Neural cell (in vitro differentiated cells): ENCODE results near the gene TPST1. TPM values are rescaled to one million over a fixed set of nuclear protein-coding genes. Genes with fewer than 3 reads are reported as not detected.

ENCODE experiments used
- H2AFZ ChIP-seq: fragments of 200-600, 300-800 bp; sonication (generic), shearing (Covaris generic); 2 replicates; pipeline ENCODE4 v1.6.0; 2014; ENCODE audit warnings: low read depth, mild to moderate bottlenecking, antibody characterized with exemption, low read length, moderate library complexity
- H3F3A ChIP-seq: fragments of 200-600 bp; shearing (Covaris generic); 2 replicates; pipeline ENCODE4 v1.6.1; 2016; ENCODE audit warnings: mild to moderate bottlenecking, moderate library complexity, mixed read lengths, antibody characterized with exemption, low read length; ENCODE audit not compliant: insufficient read depth, poor library complexity, severe bottlenecking
- H3K27ac ChIP-seq: fragments of 200-600, 300-800 bp; sonication (generic), shearing (Covaris generic); 2 replicates; pipeline ENCODE4 v1.5.1; 2014; ENCODE audit warnings: mild to moderate bottlenecking, low read length, moderate library complexity
- H3K27me3 ChIP-seq: fragments of 300-800, 200-600 bp; sonication (generic), shearing (Covaris generic); 2 replicates; pipeline ENCODE4 v1.6.0; 2014; ENCODE audit warnings: mild to moderate bottlenecking, low read depth, low read length, moderate library complexity; ENCODE audit not compliant: insufficient read depth
- H3K36me3 ChIP-seq: fragments of 300-800, 200-600 bp; sonication (generic), shearing (Covaris generic); 2 replicates; pipeline ENCODE4 v1.5.1; 2014; ENCODE audit warnings: mild to moderate bottlenecking, antibody characterized with exemption, low read length, moderate library complexity; ENCODE audit not compliant: insufficient read depth
- H3K4me2 ChIP-seq: fragments of 300-800, 200-600 bp; sonication (generic), shearing (Covaris generic); 2 replicates; pipeline ENCODE4 v1.6.0; 2014; ENCODE audit warnings: mild to moderate bottlenecking, low read length
- H3K4me3 ChIP-seq: fragments of 300-800, 200-600 bp; sonication (generic), shearing (Covaris generic); 2 replicates; pipeline ENCODE4 v1.5.1; 2014; ENCODE audit warnings: mild to moderate bottlenecking, low read length, moderate library complexity
- H3K79me2 ChIP-seq: fragments of 200-600 bp; shearing (Covaris generic); replicated peaks from 2 replicates; pipeline ENCODE4 v1.6.0; 2014; ENCODE audit warnings: mild to moderate bottlenecking, low read length, moderate library complexity; ENCODE audit not compliant: insufficient read depth
- H3K9ac ChIP-seq: fragments of 300-800, 200-600 bp; sonication (generic), shearing (Covaris generic); 2 replicates; pipeline ENCODE4 v1.6.1; 2016; ENCODE audit warnings: mild to moderate bottlenecking, low read length, mixed read lengths
- H3K9me2 ChIP-seq: fragments of 200-600 bp; shearing (Covaris generic); 2 replicates; pipeline ENCODE4 v1.6.1; 2016; ENCODE audit warnings: mild to moderate bottlenecking, low read length, mixed read lengths; ENCODE audit not compliant: insufficient read depth
- H3K9me3 ChIP-seq: fragments of 200-600, 300-800 bp; sonication (generic), shearing (Covaris generic); 2 replicates; pipeline ENCODE4 v1.6.1; 2016; ENCODE audit warnings: mild to moderate bottlenecking, mixed run types, low read length, moderate library complexity, mixed read lengths
- H4K20me1 ChIP-seq: fragments of 200-600 bp; shearing (Covaris generic); 2 replicates; pipeline ENCODE4 v1.6.1; 2016; ENCODE audit warnings: mild to moderate bottlenecking, mixed run types; ENCODE audit not compliant: insufficient read depth
- EP300 ChIP-seq: fragments of 450-650 bp; conservative IDR thresholded peaks from 2 replicates; pipeline ENCODE4 v1.6.1; 2014; ENCODE audit warnings: antibody characterized with exemption, mild to moderate bottlenecking, moderate library complexity; ENCODE audit not compliant: poor library complexity, severe bottlenecking
- EZH2 ChIP-seq: fragments of 200-600, 300-800 bp; shearing (Covaris generic), sonication (generic); IDR thresholded peaks from 2 replicates; pipeline ENCODE4 v1.6.1; 2014; ENCODE audit warnings: antibody characterized with exemption, low read length, borderline replicate concordance, mild to moderate bottlenecking; ENCODE audit not compliant: insufficient read depth, poor library complexity, severe bottlenecking
- MXI1 ChIP-seq: fragments of 450-650 bp; conservative IDR thresholded peaks from 2 replicates; pipeline ENCODE4 v1.6.1; 2014; ENCODE audit warnings: antibody characterized with exemption, mild to moderate bottlenecking; ENCODE audit not compliant: poor library complexity, severe bottlenecking
- POLR2AphosphoS5 ChIP-seq: IDR thresholded peaks from 2 replicates; pipeline ENCODE4 v1.6.1; 2012
- RAD21 ChIP-seq: fragments of 450-650 bp; conservative IDR thresholded peaks from 2 replicates; pipeline ENCODE4 v1.6.1; 2014; ENCODE audit warnings: antibody characterized with exemption, mild to moderate bottlenecking, moderate library complexity
- REST ChIP-seq: IDR thresholded peaks from 2 replicates; pipeline ENCODE4 v1.6.1; 2012; ENCODE audit warnings: borderline replicate concordance
- SMC3 ChIP-seq: fragments of 450-650 bp; conservative IDR thresholded peaks from 2 replicates; pipeline ENCODE4 v1.6.1; 2014; ENCODE audit warnings: antibody characterized with exemption, mild to moderate bottlenecking, moderate library complexity; ENCODE audit not compliant: poor library complexity
- TAF1 ChIP-seq: IDR thresholded peaks from 2 replicates; pipeline ENCODE4 v1.6.1; 2012; ENCODE audit warnings: low read depth
- polyA plus RNA-seq: library from polyadenylated mRNA; depleted of rRNA; stranded (reverse); fragments of >200 nt; gene quantifications from 2 replicates; pipeline ENCODE4 v1.2.3, GENCODE V29; 2014
- TF ChIP-seq, protein P1 (sequence below): fragments of 450-650 bp; IDR thresholded peaks from 2 replicates; pipeline ENCODE4 v1.5.1; 2014; ENCODE audit warnings: antibody characterized with exemption, mild to moderate bottlenecking, moderate library complexity; ENCODE audit not compliant: poor library complexity, severe bottlenecking

TPST1 gene
- polyA plus RNA-seq, 1 donor from 2014 or later, result 58.5 TPM

- Histone ChIP-seq H3K79me2 (no peaks in the 10 kb centered on the region), H3K4me2 (no peak overlapping the region)
Measured at GRCh38 chr7:66296001-66296521, 90.9 kb downstream of the TPST1 start.

DNA sequence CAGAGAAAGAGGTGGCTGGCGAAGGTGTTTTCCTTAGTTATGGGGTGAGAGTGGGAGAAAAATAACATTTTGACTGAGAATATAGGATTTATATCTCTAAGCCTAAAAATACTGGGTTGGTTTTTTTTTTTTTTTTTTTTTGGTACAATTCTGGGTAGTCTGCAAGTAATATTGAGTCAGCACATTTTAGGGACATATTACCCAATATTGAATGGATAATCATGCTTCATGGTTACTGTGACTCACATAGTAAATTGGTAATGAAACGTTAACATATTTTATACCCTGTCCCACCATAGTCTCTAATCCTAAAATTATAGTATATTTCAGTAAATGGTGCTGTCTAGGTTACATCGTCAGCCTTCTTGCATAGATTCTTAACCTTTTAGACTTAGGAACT, 91.4 kb downstream of the TPST1 start:
- no peaks in the 10 kb centered on the region for H3K36me3 ChIP-seq
- no peak overlapping the region for H2AFZ ChIP-seq
- no peaks in the 10 kb centered on the region for H3K9me2 ChIP-seq
- H4K20me1 ChIP-seq, result no peaks in the 10 kb centered on the region
- H3K27ac ChIP-seq, result no peak overlapping the region
- no peaks in the 10 kb centered on the region for H3K79me2 ChIP-seq
- no peaks in the 10 kb centered on the region for H3K27me3 ChIP-seq
- H3K9me3 ChIP-seq, result no peaks in the 10 kb centered on the region
- H3F3A ChIP-seq, result no peaks in the 10 kb centered on the region
- no peak overlapping the region for H3K9ac ChIP-seq
- no peak overlapping the region for H3K4me2 ChIP-seq
- no peak overlapping the region for H3K4me3 ChIP-seq
- no peak for TF ChIP-seq RAD21
- no peak for TF ChIP-seq EP300
- no peak for TF ChIP-seq TAF1
- TF ChIP-seq EZH2, result no peak
- no peak for TF ChIP-seq POLR2AphosphoS5
- TF ChIP-seq SMC3, result no peak
- TF ChIP-seq, protein P1, sequence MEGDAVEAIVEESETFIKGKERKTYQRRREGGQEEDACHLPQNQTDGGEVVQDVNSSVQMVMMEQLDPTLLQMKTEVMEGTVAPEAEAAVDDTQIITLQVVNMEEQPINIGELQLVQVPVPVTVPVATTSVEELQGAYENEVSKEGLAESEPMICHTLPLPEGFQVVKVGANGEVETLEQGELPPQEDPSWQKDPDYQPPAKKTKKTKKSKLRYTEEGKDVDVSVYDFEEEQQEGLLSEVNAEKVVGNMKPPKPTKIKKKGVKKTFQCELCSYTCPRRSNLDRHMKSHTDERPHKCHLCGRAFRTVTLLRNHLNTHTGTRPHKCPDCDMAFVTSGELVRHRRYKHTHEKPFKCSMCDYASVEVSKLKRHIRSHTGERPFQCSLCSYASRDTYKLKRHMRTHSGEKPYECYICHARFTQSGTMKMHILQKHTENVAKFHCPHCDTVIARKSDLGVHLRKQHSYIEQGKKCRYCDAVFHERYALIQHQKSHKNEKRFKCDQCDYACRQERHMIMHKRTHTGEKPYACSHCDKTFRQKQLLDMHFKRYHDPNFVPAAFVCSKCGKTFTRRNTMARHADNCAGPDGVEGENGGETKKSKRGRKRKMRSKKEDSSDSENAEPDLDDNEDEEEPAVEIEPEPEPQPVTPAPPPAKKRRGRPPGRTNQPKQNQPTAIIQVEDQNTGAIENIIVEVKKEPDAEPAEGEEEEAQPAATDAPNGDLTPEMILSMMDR, result no peak
- TF ChIP-seq REST, result no peak

More at GRCh38 chr7:66296001-66296521, 90.9 kb downstream of the TPST1 start:
- Histone ChIP-seq H3K9me2 (no peaks in the 10 kb centered on the region), H3K36me3 (no peaks in the 10 kb centered on the region), H3K9me3 (no peaks in the 10 kb centered on the region), H3K27ac (no peak overlapping the region), H2AFZ (no peak overlapping the region), H4K20me1 (no peaks in the 10 kb centered on the region), H3F3A (no peaks in the 10 kb centered on the region), H3K27me3 (no peaks in the 10 kb centered on the region), H3K9ac (no peak overlapping the region), H3K4me3 (no peak overlapping the region)
- no peak for TF ChIP-seq TAF1
- TF ChIP-seq MXI1, result no peak
- no peak for TF ChIP-seq RAD21
- TF ChIP-seq SMC3, result no peak
- no peak for TF ChIP-seq EP300
- no peak for TF ChIP-seq REST
- TF ChIP-seq, protein P1, result no peak
- no peak for TF ChIP-seq POLR2AphosphoS5
- no peak for TF ChIP-seq EZH2
